Measurements from ENCODE around the gene TNKS1BP1. TPM values are rescaled to one million over a fixed set of nuclear protein-coding genes. Genes with fewer than 3 reads are reported as not detected.
A peak's percentile ranks its signal among the peaks of the same experiment; 100 is the strongest.

The TNKS1BP1 gene
- total RNA-seq, 4 donors from 2014 or later, result 119 to 162 (median 137) TPM

DNA sequence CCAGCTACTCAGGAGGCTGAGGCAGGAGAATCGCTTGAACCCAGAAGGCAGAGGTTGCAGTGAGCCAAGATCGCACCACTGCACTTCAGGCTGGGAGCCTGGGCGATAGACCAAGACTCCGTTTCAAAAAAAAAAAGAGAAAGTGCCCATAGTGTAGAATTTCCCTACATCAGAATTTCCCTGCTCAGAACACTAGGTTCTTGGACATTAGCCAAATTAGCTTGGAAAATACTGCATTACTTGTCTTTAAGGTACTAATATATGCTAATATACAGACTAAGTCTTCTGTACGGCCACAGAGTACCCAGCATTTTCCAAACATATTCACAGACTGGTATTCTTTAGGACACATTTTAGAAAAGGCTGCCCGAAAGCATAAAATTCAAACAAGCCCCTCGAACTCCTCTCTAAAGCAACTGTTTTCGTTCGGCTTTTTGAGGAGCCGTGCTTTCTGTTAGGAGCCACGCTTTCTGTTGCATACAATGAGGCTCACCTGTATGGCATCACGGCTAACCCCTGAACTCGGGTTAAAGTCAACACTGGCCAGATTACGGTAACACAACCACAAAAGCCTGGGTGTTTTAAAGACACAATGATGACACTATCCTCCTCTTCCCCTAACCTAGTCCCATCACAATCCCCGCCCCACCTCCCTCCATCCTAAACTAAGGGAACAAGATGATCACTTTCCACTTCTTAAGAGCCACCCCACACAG lies 18.4 kb downstream of the TNKS1BP1 start:
- DNase-seq (ENCODE audit: low spot score), result no peak
- ATAC-seq (ENCODE audit: low FRiP score), result no peak
- TF ChIP-seq, protein P1, sequence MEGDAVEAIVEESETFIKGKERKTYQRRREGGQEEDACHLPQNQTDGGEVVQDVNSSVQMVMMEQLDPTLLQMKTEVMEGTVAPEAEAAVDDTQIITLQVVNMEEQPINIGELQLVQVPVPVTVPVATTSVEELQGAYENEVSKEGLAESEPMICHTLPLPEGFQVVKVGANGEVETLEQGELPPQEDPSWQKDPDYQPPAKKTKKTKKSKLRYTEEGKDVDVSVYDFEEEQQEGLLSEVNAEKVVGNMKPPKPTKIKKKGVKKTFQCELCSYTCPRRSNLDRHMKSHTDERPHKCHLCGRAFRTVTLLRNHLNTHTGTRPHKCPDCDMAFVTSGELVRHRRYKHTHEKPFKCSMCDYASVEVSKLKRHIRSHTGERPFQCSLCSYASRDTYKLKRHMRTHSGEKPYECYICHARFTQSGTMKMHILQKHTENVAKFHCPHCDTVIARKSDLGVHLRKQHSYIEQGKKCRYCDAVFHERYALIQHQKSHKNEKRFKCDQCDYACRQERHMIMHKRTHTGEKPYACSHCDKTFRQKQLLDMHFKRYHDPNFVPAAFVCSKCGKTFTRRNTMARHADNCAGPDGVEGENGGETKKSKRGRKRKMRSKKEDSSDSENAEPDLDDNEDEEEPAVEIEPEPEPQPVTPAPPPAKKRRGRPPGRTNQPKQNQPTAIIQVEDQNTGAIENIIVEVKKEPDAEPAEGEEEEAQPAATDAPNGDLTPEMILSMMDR (IDR thresholded peaks at IDR 0.05), result no peak

DNA sequence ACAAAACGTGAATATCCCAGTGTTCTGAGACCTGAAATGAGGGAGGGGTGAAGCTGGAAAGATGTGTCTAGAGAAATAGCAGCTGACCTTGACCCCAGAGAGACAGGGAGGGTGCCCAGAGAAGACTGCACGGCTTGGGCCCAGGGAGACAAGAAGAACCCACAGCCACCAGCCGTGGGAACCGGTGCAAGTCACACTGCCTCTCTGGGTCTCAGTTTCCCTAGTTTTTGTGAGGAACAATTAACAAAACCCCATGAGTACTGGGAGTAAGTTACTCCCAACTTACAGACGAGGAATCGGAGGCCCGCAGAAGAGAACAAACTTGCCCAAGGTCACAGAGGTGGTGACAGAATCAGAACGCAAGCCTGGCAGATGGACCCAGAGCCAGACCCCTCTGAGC lies 19.2 kb downstream of the TNKS1BP1 start:
- TF ChIP-seq, protein P1 (IDR thresholded peaks at IDR 0.05), result no peak
- ATAC-seq (ENCODE audit: low FRiP score) (no peak), DNase-seq (ENCODE audit: low spot score) (no peak)

DNA sequence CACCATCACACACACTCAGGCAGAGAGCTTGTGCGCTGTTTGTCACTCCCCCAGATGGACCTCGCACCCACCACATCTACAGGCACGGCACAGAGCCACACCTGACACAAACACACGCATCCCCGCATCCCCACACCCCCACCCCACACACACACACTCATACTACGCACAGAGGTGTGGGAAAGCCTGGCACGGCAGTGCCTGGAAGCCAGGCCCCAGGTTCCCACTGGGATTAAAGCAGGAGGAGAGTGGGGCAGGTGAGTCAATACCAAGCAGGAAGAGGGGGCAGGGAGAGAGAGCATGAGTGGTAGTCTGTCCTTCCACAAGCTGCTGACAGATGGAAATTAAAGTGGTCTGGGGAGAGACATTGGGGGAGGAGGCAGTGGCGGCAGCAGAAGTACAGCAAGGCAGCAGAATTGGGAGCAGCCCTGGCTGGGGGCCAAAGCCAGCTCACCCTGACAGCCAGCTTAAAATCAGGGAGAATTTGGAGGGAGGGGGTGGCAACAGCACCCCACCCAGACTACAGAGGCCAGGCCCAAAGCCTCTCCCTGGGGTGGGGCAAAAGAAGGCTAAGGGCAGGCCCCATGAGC lies 20.7 kb downstream of the TNKS1BP1 start:
- ATAC-seq (ENCODE audit: low FRiP score) (peak; percentile 48), DNase-seq (ENCODE audit: low spot score) (no peak)
- TF ChIP-seq, protein P1 (IDR thresholded peaks at IDR 0.05), result no peak

DNA sequence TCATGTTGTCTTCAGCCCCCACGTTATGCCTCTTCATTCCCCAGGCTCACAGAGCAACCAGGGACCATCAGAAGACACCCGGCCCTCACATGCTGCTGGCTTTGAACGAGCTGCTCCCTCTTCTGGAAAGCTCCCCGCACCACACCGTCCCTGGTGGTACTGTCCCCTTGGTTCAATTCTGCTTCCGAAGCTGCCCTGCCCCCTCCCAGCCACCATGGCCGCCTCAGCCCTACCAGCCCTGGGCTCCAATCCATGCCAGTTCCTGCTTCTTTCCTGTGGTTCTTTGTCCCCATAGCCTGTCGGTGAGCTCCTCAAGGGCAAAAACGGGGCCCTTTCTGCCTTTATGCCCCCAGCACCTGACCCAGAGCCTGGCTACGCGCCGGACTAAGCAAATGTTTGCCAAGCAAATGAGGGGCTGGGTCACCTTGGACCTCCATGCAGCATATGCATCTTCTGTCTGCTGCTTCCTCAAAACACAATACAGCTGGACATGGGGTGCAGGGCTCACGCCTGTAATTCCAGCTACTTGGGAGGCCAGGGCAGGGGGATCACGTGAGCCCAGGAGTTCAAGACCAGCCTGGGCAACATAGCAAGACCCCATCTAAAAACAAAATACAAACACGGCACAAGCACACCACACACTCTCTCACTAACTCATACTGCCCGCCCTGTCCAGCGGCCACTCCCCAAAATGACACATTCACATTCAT lies 21.3 kb downstream of the TNKS1BP1 start:
- ATAC-seq (ENCODE audit: low FRiP score), result no peak
- no peak for DNase-seq (ENCODE audit: low spot score)
- TF ChIP-seq, protein P1 (IDR thresholded peaks at IDR 0.05), result no peak

DNA sequence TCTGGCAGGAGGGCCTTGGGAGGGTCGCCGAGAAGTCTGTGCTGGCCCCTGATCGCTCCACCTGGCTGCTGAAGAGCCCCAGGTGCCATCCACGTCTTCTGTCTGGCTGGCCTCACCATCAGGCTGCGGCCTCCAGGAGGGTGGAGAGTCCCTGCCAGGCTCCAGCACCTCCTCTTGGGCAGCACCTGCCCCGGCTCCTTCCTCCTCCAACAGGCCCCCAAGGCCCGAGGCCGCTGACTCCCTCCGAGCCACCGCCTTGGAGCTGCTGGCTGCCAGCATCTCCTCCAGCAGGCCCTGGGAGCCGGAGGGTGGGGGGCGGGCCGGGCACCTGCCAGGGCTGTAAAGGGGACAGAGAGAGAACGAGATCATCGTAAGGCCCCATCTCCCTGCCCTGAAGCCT lies 22.3 kb downstream of the TNKS1BP1 start:
- ATAC-seq (ENCODE audit: low FRiP score) (no peak), DNase-seq (ENCODE audit: low spot score) (no peak)
- TF ChIP-seq, protein P1 (IDR thresholded peaks at IDR 0.05), result no peak

DNA sequence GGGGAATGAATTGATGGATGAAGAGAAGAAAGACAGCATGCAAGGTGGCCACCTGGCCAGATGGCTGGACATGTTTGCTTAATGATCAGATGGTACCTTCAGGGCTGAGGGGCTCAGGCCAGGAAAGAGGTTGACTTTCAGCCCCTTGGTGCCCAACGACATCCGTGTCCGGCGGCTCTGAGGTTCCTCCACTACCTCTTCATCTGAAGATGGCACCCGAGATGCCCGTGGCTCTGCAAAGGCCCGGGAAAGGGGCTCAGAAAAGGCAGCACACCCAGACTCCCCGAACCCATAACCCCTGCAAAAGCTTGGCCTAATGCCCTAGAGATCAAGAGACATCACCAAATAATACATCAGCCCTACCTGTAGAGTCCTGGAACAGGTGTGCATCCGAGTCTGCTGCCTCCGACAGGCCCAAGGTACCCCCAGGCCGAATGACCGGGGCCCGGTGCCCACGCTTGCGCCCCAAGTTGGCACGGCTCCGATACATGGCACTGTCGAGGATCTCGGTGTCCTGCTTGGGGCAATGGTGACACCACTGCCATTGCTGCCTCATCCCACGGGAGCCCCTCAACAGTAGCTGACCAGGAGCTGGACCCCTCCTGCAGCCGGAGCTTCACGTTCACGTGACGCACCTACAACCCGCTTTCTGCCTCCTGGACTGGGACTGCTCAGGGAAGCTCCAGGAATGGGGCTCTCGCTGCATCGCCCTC lies 22.9 kb downstream of the TNKS1BP1 start:
- DNase-seq (ENCODE audit: low spot score), result no peak
- TF ChIP-seq, protein P1 (IDR thresholded peaks at IDR 0.05), result no peak
- ATAC-seq (ENCODE audit: low FRiP score), result no peak

Data from omental fat pad (tissue), 4 donors.